OCI-LY7 (cell line): ENCODE measurements around the gene FAM120A.

Experiments
- CTCF ChIP-seq: fragments of 200-600 bp; sonication (generic); conservative IDR thresholded peaks from 2 replicates; pipeline ENCODE4 v1.5.1; 2014; ENCODE audit warnings: mild to moderate bottlenecking, antibody characterized with exemption, low read length, moderate library complexity, mixed read lengths
- EZH2phosphoT487 ChIP-seq: fragments of 200-600 bp; sonication (generic); IDR thresholded peaks from 2 replicates; pipeline ENCODE4 v1.6.1; 2018; ENCODE audit warnings: low read depth, borderline replicate concordance, mild to moderate bottlenecking, mixed run types, antibody characterized with exemption, low read length, moderate library complexity, mixed read lengths

DNA sequence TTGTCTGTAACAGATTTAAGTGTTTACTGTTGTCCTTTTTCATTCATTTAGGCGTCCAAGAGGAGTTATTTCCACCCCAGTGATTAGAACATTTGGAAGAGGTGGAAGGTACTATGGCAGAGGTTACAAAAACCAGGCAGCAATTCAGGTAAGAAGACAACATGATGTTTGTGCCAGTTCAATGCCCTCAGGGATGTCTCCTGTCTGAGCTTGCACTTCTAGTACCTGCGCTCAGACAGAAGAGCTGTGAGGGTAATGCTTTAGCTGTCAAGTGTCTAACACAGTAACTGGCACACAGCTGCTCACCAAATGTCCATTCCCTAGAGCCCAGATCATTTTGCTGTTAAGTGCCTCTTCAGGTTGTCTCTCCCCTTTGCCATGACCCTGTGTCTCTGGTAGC is 110.7 kb downstream of the FAM120A start:
- TF ChIP-seq CTCF (no peak), EZH2phosphoT487 (no peak)
